IPS-18c (cell line): ENCODE results near the gene KCNC2.

ENCODE experiments used
- H3K4me3 ChIP-seq: 2 replicates; pipeline ENCODE4 v1.7.0; 2013; ENCODE audit warnings: low read depth, mild to moderate bottlenecking, low read length, moderate library complexity; ENCODE audit not compliant: insufficient read depth
- H3K9me3 ChIP-seq: one replicate; pipeline ENCODE4 v1.6.1; 2013; ENCODE audit warnings: mild to moderate bottlenecking, low read length, moderate library complexity; ENCODE audit not compliant: control insufficient read depth, insufficient read depth

The KCNC2 gene

DNA sequence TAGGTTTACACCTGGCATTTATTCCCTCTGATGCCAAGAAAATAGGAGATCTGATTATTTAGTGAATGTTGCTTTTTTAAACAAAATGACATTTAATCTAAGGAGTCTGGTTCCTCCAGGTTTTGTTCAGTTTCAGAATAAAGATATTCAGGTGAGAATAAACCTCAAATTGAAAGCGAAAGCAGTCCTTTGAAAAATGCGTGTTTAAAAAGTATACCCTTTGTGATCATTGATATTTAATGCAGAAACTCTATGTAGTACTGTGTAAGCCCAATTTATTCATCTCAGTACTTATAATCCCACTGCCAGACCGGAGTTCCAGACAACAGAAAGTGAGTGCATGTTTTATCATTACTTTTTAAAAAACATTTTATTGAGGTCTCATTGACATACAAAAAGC lies 210.2 kb downstream of the KCNC2 start:
- Histone ChIP-seq H3K9me3 (no peaks in the 10 kb centered on the region), H3K4me3 (no peak overlapping the region)
